SK-N-SH (cell line): ENCODE measurements around the gene RASA4B. TPM values are rescaled to one million over a fixed set of nuclear protein-coding genes. Genes with fewer than 3 reads are reported as not detected.

Source experiments
- CTCF ChIA-PET: fragments of 300-600, 350-600 bp; formaldehyde crosslinking; extraction: SDS; loops from one replicate; lab custom pipeline; 2021; lab: Yijun Ruan, JAX
- POLR2A ChIA-PET: fragments of 350-600 bp; sonication (Branson Sonifier 250); formaldehyde crosslinking; extraction: SDS; loops from one replicate; lab custom pipeline; 2020; ENCODE audit warnings: antibody characterized with exemption, inconsistent platforms; lab: Yijun Ruan, JAX
- DNase-seq: peaks from one replicate; pipeline ENCODE4 v3.0.0; 2012
- H2AFZ ChIP-seq: fragments of 200-600 bp; sonication (generic); 2 replicates; pipeline ENCODE4 v1.8.1; 2016; ENCODE audit warnings: antibody characterized with exemption, mild to moderate bottlenecking, low read depth
- H3F3A ChIP-seq: fragments of 200-600 bp; sonication (generic); replicated peaks from 2 replicates; pipeline ENCODE3; 2016; ENCODE audit warnings: antibody characterized with exemption, mild to moderate bottlenecking; ENCODE audit not compliant: insufficient read depth
- H3K27ac ChIP-seq, 2 experiments: fragments of 200-500 bp in 1 of 2; fragments of 200-600 bp in 1 of 2; sonication (Bioruptor generic) in 1 of 2; sonication (generic), shearing (Covaris generic) in 1 of 2; 2 replicates each; pipeline versions ENCODE4 v1.5.1 to v1.6.1; 2014 to 2016; ENCODE audit warnings: low read depth in 2 of 2, inconsistent platforms in 1 of 2, low read length in 1 of 2, mild to moderate bottlenecking in 1 of 2, mixed read lengths in 1 of 2
- H3K27me3 ChIP-seq: fragments of 200-600 bp; sonication (generic), shearing (Covaris generic); 2 replicates; pipeline ENCODE4 v1.6.1; 2016; ENCODE audit warnings: mixed run types; ENCODE audit not compliant: insufficient read depth
- H3K36me3 ChIP-seq, 2 experiments: fragments of 200-500 bp in 1 of 2; fragments of 200-600 bp in 1 of 2; sonication (Bioruptor generic) in 1 of 2; sonication (generic) in 1 of 2; replicated peaks in 1 of 2; 2 replicates each; pipeline versions ENCODE3 to v1.5.1; 2014 to 2016; ENCODE audit warnings: low read length in 1 of 2, mild to moderate bottlenecking in 1 of 2; ENCODE audit not compliant: insufficient read depth in 2 of 2, control insufficient read depth in 1 of 2
- H3K4me1 ChIP-seq, 2 experiments: fragments of 200-500 bp in 1 of 2; fragments of 200-600 bp in 1 of 2; sonication (Bioruptor generic) in 1 of 2; sonication (generic), shearing (Covaris generic) in 1 of 2; 2 replicates each; pipeline versions ENCODE4 v1.5.1 to v1.6.1; 2014 to 2016; ENCODE audit warnings: low read depth in 1 of 2, low read length in 1 of 2, mixed run types in 1 of 2; ENCODE audit not compliant: insufficient read depth in 2 of 2, control insufficient read depth in 1 of 2
- H3K4me2 ChIP-seq: fragments of 200-600 bp; sonication (generic), shearing (Covaris generic); 2 replicates; pipeline ENCODE4 v1.6.1; 2017; ENCODE audit warnings: mixed run types
- H3K4me3 ChIP-seq, 2 experiments: fragments of 200-500 bp in 1 of 2; fragments of 200-600 bp in 1 of 2; sonication (Bioruptor generic) in 1 of 2; sonication (generic), shearing (Covaris generic) in 1 of 2; 2 replicates each; pipeline versions ENCODE4 v1.5.1 to v1.8.1; 2014 to 2016; ENCODE audit warnings: low read depth in 2 of 2, inconsistent platforms in 1 of 2, low read length in 1 of 2, mild to moderate bottlenecking in 1 of 2, mixed read lengths in 1 of 2, moderate library complexity in 1 of 2
- H3K79me2 ChIP-seq: fragments of 200-600 bp; sonication (generic); 2 replicates; pipeline ENCODE4 v1.8.1; 2017; ENCODE audit warnings: mild to moderate bottlenecking; ENCODE audit not compliant: insufficient read depth
- H3K9ac ChIP-seq: fragments of 200-600 bp; sonication (generic); 2 replicates; pipeline ENCODE4 v1.6.1; 2017; ENCODE audit warnings: mixed run types
- H3K9me2 ChIP-seq: fragments of 200-600 bp; sonication (generic); 2 replicates; pipeline ENCODE4 v1.6.1; 2017; ENCODE audit warnings: mixed run types
- H3K9me3 ChIP-seq: fragments of 200-600 bp; sonication (generic); 2 replicates; pipeline ENCODE4 v1.6.1; 2017; ENCODE audit warnings: mixed run types, mild to moderate bottlenecking, moderate library complexity
- H4K20me1 ChIP-seq: fragments of 200-600 bp; sonication (generic); 2 replicates; pipeline ENCODE4 v1.6.1; 2017; ENCODE audit warnings: mild to moderate bottlenecking, mixed run types; ENCODE audit not compliant: insufficient read depth
- ELF1 ChIP-seq: IDR thresholded peaks from 2 replicates; pipeline ENCODE4 v1.4.0; 2012
- EZH2phosphoT487 ChIP-seq: fragments of 200-600 bp; sonication (generic); IDR thresholded peaks from 2 replicates; pipeline ENCODE4 v1.6.1; 2017; ENCODE audit warnings: low read depth, mixed run types, mild to moderate bottlenecking, antibody characterized with exemption, moderate library complexity, borderline replicate concordance
- FOSL2 ChIP-seq: IDR thresholded peaks from 2 replicates; pipeline ENCODE4 v1.4.0; 2012; ENCODE audit warnings: low read depth, mild to moderate bottlenecking, moderate library complexity, borderline replicate concordance
- FOXM1 ChIP-seq: IDR thresholded peaks from 2 replicates; pipeline ENCODE4 v1.4.0; 2012; ENCODE audit warnings: low read depth, mild to moderate bottlenecking
- GABPA ChIP-seq: IDR thresholded peaks from 2 replicates; pipeline ENCODE4 v1.4.0; 2012; ENCODE audit warnings: low read depth, mild to moderate bottlenecking
- GATA2 ChIP-seq: sonication (generic); formaldehyde crosslinking; IDR thresholded peaks from 2 replicates; pipeline ENCODE4 v1.5.0; 2020; ENCODE audit warnings: mild to moderate bottlenecking, missing genetic modification reagents
- JUND ChIP-seq: IDR thresholded peaks from 2 replicates; pipeline ENCODE4 v1.4.0; 2012
- MAX ChIP-seq: IDR thresholded peaks from 2 replicates; pipeline ENCODE4 v1.4.0; 2012; ENCODE audit warnings: low read depth
- MEF2A ChIP-seq: IDR thresholded peaks from 2 replicates; pipeline ENCODE4 v1.4.0; 2012; ENCODE audit warnings: low read depth, borderline replicate concordance
- POLR2AphosphoS5 ChIP-seq: IDR thresholded peaks from 2 replicates; pipeline ENCODE4 v1.6.1; 2012; ENCODE audit warnings: low read depth, low read length
- RAD21 ChIP-seq: IDR thresholded peaks from 2 replicates; pipeline ENCODE4 v1.6.1; 2012; ENCODE audit warnings: mild to moderate bottlenecking, low read length
- SIN3A ChIP-seq: IDR thresholded peaks from 2 replicates; pipeline ENCODE4 v1.6.1; 2012; ENCODE audit warnings: low read depth, mild to moderate bottlenecking, low read length, moderate library complexity, borderline replicate concordance
- SMC3 ChIP-seq: IDR thresholded peaks from 2 replicates; pipeline ENCODE4 v1.6.1; 2012; ENCODE audit warnings: low read depth, low read length, improper control_type of control experiment
- TAF1 ChIP-seq: IDR thresholded peaks from 2 replicates; pipeline ENCODE4 v1.6.1; 2012; ENCODE audit warnings: low read depth, mild to moderate bottlenecking, low read length, moderate library complexity, borderline replicate concordance
- TCF12 ChIP-seq: IDR thresholded peaks from 2 replicates; pipeline ENCODE4 v1.4.0; 2012
- USF1 ChIP-seq: IDR thresholded peaks from 2 replicates; pipeline ENCODE4 v1.4.0; 2012; ENCODE audit warnings: low read depth, borderline replicate concordance
- YY1 ChIP-seq: IDR thresholded peaks from 2 replicates; pipeline ENCODE4 v1.4.0; 2012; ENCODE audit warnings: low read depth, mild to moderate bottlenecking
- WGBS: methylation state at CpG from one replicate; pipeline ENCODE4 v1.1.6; 2017; ENCODE audit warnings: low lambda C conversion rate; 5-methylcytosine and 5-hydroxymethylcytosine counted together
- polyA plus RNA-seq, 3 experiments: library from polyadenylated mRNA; depleted of rRNA; stranded (reverse); fragments of >200 nt; gene quantifications; 2 replicates each; pipeline ENCODE4 v1.2.3, GENCODE V29; 2012
- TF ChIP-seq, protein P1 (sequence below): fragments of 150-350 bp; IDR thresholded peaks from 2 replicates; pipeline ENCODE4 v1.6.1; 2016; ENCODE audit warnings: mild to moderate bottlenecking, low read depth, low read length
- TF ChIP-seq, protein P2 (sequence below): fragments of 150-350 bp; IDR thresholded peaks from 2 replicates; pipeline ENCODE4 v1.6.1; 2017; ENCODE audit warnings: antibody characterized with exemption, low read length, low read depth, borderline replicate concordance
- TF ChIP-seq, protein P3 (sequence below): fragments of 200-600 bp; sonication (generic); IDR thresholded peaks from 2 replicates; pipeline ENCODE4 v1.6.1; 2017; ENCODE audit warnings: antibody characterized with exemption, mild to moderate bottlenecking, moderate library complexity

Gene RASA4B
- polyA plus RNA-seq, 1 of the 3 experiments (the other 2 are of a cell fraction) = 19.5 TPM

DNA sequence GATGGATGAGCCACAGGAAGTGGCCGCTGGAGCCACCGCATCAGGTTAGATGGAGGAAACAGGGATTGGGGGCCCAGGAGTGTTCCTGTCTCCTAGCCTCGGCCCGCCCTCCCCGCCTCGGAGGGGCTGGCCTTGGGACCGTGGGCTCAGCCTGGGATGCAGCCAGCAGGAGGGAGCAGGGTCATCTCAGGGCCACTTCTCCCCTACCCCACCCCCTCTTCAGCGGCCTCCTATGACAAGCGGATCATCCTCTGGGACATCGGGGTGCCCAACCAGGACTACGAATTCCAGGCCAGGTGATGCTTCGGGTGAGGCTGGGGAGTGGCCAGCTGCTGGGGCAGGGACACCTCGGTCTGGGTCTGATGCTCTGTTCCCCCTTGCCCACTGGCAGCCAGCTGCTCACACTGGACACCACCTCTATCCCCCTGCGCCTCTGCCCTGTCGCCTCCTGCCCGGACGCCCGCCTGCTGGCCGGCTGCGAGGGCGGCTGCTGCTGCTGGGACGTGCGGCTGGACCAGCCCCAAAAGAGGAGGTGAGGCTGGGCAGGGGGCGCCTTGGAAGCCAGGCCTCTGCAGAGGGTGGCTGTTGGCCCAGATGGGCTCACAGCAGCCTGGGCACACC lies 48.1 kb downstream of the RASA4B start:
- Histone ChIP-seq H3K4me2 (no peak overlapping the region), H3K9ac (no peak overlapping the region), H3K9me3 (no peaks in the 10 kb centered on the region), H3F3A (peaks cover 10% of the 10 kb centered on the region), H3K9me2 (no peaks in the 10 kb centered on the region), H2AFZ (no peak overlapping the region), H3K4me1 (peaks cover 5 to 7% of the 10 kb centered on the region in 2 experiments; a peak in 2 of 4 replicates), H3K79me2 (peaks cover 16% of the 10 kb centered on the region), H3K36me3 (peaks cover 33 to 56% of the 10 kb centered on the region in 2 experiments), H3K4me3 (no peak overlapping the region), H3K27me3 (no peaks in the 10 kb centered on the region), H3K27ac (no peak overlapping the region), H4K20me1 (peaks cover 4% of the 10 kb centered on the region; the same call in 1 of the 2 replicates)
- TF ChIP-seq MAX (no peak), FOXM1 (no peak), GATA2 (no peak), EZH2phosphoT487 (no peak), POLR2AphosphoS5 (no peak), JUND (no peak), RAD21 (no peak), TCF12 (no peak), MEF2A (no peak), SMC3 (no peak), ELF1 (no peak)
- TF ChIP-seq, protein P1, sequence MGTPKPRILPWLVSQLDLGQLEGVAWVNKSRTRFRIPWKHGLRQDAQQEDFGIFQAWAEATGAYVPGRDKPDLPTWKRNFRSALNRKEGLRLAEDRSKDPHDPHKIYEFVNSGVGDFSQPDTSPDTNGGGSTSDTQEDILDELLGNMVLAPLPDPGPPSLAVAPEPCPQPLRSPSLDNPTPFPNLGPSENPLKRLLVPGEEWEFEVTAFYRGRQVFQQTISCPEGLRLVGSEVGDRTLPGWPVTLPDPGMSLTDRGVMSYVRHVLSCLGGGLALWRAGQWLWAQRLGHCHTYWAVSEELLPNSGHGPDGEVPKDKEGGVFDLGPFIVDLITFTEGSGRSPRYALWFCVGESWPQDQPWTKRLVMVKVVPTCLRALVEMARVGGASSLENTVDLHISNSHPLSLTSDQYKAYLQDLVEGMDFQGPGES = no peak
- TF ChIP-seq, protein P2, sequence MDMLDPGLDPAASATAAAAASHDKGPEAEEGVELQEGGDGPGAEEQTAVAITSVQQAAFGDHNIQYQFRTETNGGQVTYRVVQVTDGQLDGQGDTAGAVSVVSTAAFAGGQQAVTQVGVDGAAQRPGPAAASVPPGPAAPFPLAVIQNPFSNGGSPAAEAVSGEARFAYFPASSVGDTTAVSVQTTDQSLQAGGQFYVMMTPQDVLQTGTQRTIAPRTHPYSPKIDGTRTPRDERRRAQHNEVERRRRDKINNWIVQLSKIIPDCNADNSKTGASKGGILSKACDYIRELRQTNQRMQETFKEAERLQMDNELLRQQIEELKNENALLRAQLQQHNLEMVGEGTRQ = no peak
- no peak for DNase-seq
- POLR2A ChIA-PET = no interaction called here
- CTCF ChIA-PET = interaction anchor here (0.6 to 1.4 kb wide), 2 partner anchors 65 to 781 kb away, joined by 3 to 6 read pairs; no protein-coding TSS in a partner anchor
- 96% methylated on average over 12 of the region's 24 CpGs for WGBS

- POLR2A ChIA-PET = no interaction called here
- Histone ChIP-seq H3K27me3 (no peaks in the 10 kb centered on the region), H3K36me3 (peaks cover 33 to 54% of the 10 kb centered on the region in 2 experiments), H3K9ac (no peak overlapping the region), H3K79me2 (peaks cover 23% of the 10 kb centered on the region), H3K4me1 (peaks cover 5 to 10% of the 10 kb centered on the region in 2 experiments; a peak in 2 of 4 replicates), H4K20me1 (peaks cover 4% of the 10 kb centered on the region; the same call in 1 of the 2 replicates), H3K4me2 (no peak overlapping the region), H3F3A (peaks cover 10% of the 10 kb centered on the region), H3K4me3 (no peak overlapping the region), H2AFZ (no peak overlapping the region), H3K9me2 (no peaks in the 10 kb centered on the region), H3K27ac (no peak overlapping the region), H3K9me3 (no peaks in the 10 kb centered on the region)
- WGBS = 93% methylated on average over 38 of the region's 40 CpGs
- CTCF ChIA-PET = interaction anchor here (1.2 kb wide), 1 partner anchor 19 kb away, joined by 3 read pairs; no protein-coding TSS in a partner anchor
- no peak for DNase-seq
- TF ChIP-seq USF1 (no peak), ELF1 (no peak), SIN3A (no peak), FOSL2 (no peak), POLR2AphosphoS5 (no peak), SMC3 (no peak), YY1 (no peak), TAF1 (no peak), GABPA (no peak)
- TF ChIP-seq, protein P3, sequence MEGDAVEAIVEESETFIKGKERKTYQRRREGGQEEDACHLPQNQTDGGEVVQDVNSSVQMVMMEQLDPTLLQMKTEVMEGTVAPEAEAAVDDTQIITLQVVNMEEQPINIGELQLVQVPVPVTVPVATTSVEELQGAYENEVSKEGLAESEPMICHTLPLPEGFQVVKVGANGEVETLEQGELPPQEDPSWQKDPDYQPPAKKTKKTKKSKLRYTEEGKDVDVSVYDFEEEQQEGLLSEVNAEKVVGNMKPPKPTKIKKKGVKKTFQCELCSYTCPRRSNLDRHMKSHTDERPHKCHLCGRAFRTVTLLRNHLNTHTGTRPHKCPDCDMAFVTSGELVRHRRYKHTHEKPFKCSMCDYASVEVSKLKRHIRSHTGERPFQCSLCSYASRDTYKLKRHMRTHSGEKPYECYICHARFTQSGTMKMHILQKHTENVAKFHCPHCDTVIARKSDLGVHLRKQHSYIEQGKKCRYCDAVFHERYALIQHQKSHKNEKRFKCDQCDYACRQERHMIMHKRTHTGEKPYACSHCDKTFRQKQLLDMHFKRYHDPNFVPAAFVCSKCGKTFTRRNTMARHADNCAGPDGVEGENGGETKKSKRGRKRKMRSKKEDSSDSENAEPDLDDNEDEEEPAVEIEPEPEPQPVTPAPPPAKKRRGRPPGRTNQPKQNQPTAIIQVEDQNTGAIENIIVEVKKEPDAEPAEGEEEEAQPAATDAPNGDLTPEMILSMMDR = no peak
- TF ChIP-seq, protein P1 = no peak
Observed at GRCh38 chr7:102468478-102469350, 48.9 kb downstream of the RASA4B start.
